Measurements from ENCODE around the gene SNRNP48.

Gene SNRNP48

GRCh38 chr6:7588506-7588905 is 1.5 kb upstream of the SNRNP48 start (continued):
- no peak for TF ChIP-seq PRDM2 (tag by site-specific recombination; IDR thresholded peaks at IDR 0.05; ENCODE audit: borderline replicate concordance)
- TF ChIP-seq ZFP37 (tag by site-specific recombination; IDR thresholded peaks at IDR 0.05), result no peak
- no peak for TF ChIP-seq ZNF558 (tag by site-specific recombination; IDR thresholded peaks at IDR 0.05)

- ChIA-PET CTCF (interaction anchor here (0.9 to 1.6 kb wide), 4 partner anchors 10 to 470 kb away, joined by 3 to 5 read pairs (median 4); no protein-coding TSS in a partner anchor), POLR2A (interaction anchor here (0.6 to 2.2 kb wide), 24 partner anchors 9 to 902 kb away, joined by 3 to 30 read pairs (median 4); partner anchors contain the start of genes BLOC1S5, CAGE1, DSP and RIOK1)
- H3K36me3 ChIP-seq (ENCODE audit: control insufficient read depth in 2 of 2, insufficient read depth in 1 of 2, low read length in 2 of 2), result peaks cover 9 to 24% of the 10 kb centered on the region in 2 experiments
- peaks cover 11% of the 10 kb centered on the region; the same call in 1 of the 2 replicates for H3K4me1 ChIP-seq (ENCODE audit: control insufficient read depth, insufficient read depth, low read length)
- H3K27ac ChIP-seq (ENCODE audit: extremely low read depth, low read depth, low read length), result no peak overlapping the region
- H3K9me3 ChIP-seq (ENCODE audit: control insufficient read depth, insufficient read depth, low read depth, low read length), result no peaks in the 10 kb centered on the region
- TF ChIP-seq ZNF433 (tag by site-specific recombination; IDR thresholded peaks at IDR 0.05; ENCODE audit: low read depth), result no peak
- no peak for TF ChIP-seq ZNF626 (tag by site-specific recombination; IDR thresholded peaks at IDR 0.05)
- no peak for TF ChIP-seq ZNF558 (tag by site-specific recombination; IDR thresholded peaks at IDR 0.05)
- TF ChIP-seq FEZF1 (tag by site-specific recombination; IDR thresholded peaks at IDR 0.05), result no peak
- no peak for TF ChIP-seq ZNF416 (tag by site-specific recombination; IDR thresholded peaks at IDR 0.05)
- TF ChIP-seq ZBTB48 (tag by site-specific recombination; IDR thresholded peaks at IDR 0.05), result no peak
- no peak for TF ChIP-seq SALL2 (tag by site-specific recombination; IDR thresholded peaks at IDR 0.05; ENCODE audit: borderline replicate concordance)
- H3K4me3 ChIP-seq (ENCODE audit: low read depth, low read length), result no peak overlapping the region
These were observed 777 bp upstream of the SNRNP48 start for GRCh38 chr6:7589221-7589620.

GRCh38 chr6:7590918-7591302 is 912 bp downstream of the SNRNP48 start:
- ChIA-PET POLR2A (interaction anchor here (1.7 to 2.2 kb wide), 2 partner anchors 50 to 201 kb away, joined by 29 to 30 read pairs; partner anchors contain the start of genes CAGE1, DSP and RIOK1), CTCF (interaction anchor here (0.5 to 1.6 kb wide), 3 partner anchors 12 to 914 kb away, joined by 3 to 5 read pairs (median 5); no protein-coding TSS in a partner anchor)
- Histone ChIP-seq H3K27ac (ENCODE audit: extremely low read depth, low read depth, low read length) (no peak overlapping the region), H3K36me3 (ENCODE audit: control insufficient read depth in 2 of 2, insufficient read depth in 1 of 2, low read length in 2 of 2) (peaks cover 25 to 28% of the 10 kb centered on the region in 2 experiments), H3K4me3 (ENCODE audit: low read depth, low read length) (peak overlapping the region; percentile 93), H3K9me3 (ENCODE audit: control insufficient read depth, insufficient read depth, low read depth, low read length) (no peaks in the 10 kb centered on the region), H3K4me1 (ENCODE audit: control insufficient read depth, insufficient read depth, low read length) (peaks cover 11% of the 10 kb centered on the region; the same call in 1 of the 2 replicates)
- no peak for TF ChIP-seq ZNF391 (tag by site-specific recombination; IDR thresholded peaks at IDR 0.05; ENCODE audit: borderline replicate concordance, low read depth)
- TF ChIP-seq ZSCAN18 (tag by site-specific recombination; IDR thresholded peaks at IDR 0.05), result no peak
- no peak for TF ChIP-seq ZNF132 (tag by site-specific recombination; IDR thresholded peaks at IDR 0.05; ENCODE audit: borderline replicate concordance)
- TF ChIP-seq PRDM4 (tag by site-specific recombination; IDR thresholded peaks at IDR 0.05), result no peak
- no peak for TF ChIP-seq ELK4 (IDR thresholded peaks at IDR 0.05; ENCODE audit: borderline replicate concordance, low read depth, low read length)
- TF ChIP-seq ZNF529 (tag by site-specific recombination; IDR thresholded peaks at IDR 0.05; ENCODE audit: insufficient replicate concordance), result no peak
- no peak for TF ChIP-seq ATF2 (tag by site-specific recombination; IDR thresholded peaks at IDR 0.05; ENCODE audit: low read depth)
- TF ChIP-seq ZNF366 (tag by site-specific recombination; conservative IDR thresholded peaks at IDR 0.05), result no peak
- no peak for TF ChIP-seq ZFHX2 (tag by site-specific recombination; conservative IDR thresholded peaks at IDR 0.05)
